Activated T-helper 9 cell treated with anti-CD3 and anti-CD28 coated beads, Interleukin-2, amount 50 U/mL, for 16 hours (primary cell): Measurements from ENCODE around the gene FCN1.

Source experiments
- DNase-seq: peaks from one replicate; pipeline ENCODE4 v3.0.0-alpha.2; 2020; ENCODE audit warnings: low read depth

FCN1 gene

DNA sequence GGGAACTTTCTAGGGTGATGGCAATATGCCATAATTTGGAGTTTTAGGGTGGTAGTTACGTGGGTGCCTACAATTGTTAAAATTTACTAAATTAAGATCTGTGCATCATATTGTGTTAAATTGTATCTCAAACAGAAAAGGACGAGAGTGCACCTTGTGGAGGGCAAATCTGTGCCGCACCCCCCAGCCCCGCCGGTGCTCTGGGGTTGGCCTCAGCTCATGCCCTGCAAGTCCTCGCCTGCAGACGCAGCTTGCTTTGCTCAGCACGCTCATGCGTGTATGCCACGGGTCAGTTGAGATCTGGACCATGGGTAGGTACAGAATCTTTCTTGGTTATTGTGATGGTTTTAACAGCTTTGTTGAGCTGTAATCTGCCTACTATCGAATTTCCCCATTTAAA, 33.7 kb upstream of the FCN1 start:
- DNase-seq = no peak

- no peak for DNase-seq
These were observed 32.9 kb upstream of the FCN1 start for GRCh38 chr9:134950386-134951210.

DNA sequence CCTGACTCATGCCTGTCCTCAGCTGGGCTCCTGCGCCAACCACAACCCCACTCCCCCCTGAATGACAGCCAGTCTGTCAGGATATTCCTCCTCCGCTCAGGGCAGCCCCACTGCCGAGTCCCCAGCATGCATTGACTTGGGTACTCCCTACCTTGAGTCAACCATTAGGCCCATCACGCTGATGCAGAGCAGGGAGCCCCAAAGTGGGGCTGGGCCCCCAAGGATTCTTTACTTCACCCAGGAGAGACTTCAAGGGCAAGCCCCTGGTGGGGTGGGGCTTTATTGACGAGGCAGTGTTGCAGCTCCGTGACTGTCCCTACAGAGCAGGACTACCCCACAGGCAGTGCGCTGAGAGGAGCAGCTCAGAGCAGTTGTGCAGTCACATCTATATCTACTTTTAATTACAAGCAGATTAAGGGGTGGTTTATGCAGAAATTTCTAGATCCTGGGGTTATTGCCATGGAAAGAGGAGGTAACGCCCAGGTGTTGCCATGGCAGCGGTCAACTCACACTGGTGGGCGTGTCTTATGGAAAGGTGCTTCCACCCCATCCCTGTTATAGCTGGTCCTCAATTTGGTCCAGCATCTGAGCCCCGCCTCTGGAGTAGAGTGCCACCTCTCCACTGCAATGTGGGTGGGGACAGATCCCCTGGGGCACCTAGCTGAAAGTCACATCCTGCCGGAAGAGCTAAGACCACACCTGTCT, 32.1 kb upstream of the FCN1 start:
- DNase-seq = no peak

DNA sequence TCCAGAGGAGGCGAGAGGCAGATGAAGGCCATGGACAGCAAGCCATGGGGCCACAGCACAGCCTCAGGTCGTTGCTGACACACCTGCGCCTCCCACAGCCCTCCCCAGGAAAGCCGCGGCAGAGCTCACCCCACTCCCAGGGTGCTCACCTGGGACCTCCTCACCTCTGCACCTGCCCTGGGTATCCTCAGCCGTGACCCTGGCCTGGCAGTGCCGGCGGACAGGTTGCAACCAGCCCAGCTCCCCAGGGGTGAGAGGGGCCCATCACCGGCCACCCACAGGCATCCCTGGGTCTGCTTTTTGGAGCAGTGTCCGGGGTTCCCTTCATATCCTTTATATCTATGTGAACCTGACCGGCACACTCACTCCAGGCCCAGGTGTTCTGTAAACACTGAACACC, 30.4 kb upstream of the FCN1 start:
- no peak for DNase-seq

DNA sequence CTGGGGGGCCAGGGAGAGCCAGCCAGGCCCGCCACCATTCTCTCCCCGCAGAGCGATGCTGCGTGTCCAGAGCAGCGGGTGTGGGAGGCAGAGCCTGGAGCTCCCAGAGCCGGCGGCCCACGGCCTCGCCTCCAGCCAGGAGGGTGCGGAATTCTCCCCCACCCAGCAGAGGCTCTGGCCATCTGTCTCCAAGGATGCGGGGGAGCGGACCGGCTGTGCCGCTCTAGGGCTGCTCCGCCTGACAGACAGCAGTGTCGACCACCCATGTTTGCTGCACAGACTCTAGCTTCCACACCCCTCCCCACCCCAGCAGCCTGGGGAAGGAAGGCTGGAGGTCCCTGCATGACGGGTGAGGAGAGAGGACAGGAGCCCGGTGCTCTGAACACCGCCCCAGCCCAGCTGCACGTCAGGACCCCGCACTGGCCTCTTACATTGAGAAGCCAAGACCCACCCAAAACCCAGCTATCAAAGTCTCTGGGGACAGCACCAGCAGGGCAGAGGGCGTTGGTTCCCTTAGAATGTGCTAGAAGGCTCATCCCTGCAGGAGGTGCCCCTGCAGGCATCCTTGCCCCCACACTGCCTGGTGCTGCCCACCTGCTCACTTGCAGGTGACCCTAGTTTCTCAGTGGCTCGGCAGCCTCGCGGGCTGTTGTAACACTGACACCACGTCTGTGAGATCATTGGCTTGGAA, 29.7 kb upstream of the FCN1 start:
- DNase-seq = no peak

DNA sequence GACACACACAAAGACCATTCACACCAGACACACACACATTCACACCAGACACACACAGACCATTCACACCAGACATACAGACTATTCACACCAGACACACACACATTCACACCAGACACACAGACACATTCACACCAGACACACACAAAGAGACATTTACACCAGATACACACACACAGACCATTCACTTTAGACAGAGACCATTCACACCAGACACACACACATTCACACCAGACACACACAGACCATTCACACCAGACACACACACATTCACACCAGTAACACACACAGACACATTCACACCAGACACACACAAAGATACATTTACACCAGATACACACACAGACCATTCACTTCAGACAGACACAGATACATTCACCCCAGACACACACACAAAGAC, 29.0 kb upstream of the FCN1 start:
- DNase-seq = no peak

GRCh38 chr9:134945509-134946275, 28.0 kb upstream of the FCN1 start:
- DNase-seq = no peak

DNA sequence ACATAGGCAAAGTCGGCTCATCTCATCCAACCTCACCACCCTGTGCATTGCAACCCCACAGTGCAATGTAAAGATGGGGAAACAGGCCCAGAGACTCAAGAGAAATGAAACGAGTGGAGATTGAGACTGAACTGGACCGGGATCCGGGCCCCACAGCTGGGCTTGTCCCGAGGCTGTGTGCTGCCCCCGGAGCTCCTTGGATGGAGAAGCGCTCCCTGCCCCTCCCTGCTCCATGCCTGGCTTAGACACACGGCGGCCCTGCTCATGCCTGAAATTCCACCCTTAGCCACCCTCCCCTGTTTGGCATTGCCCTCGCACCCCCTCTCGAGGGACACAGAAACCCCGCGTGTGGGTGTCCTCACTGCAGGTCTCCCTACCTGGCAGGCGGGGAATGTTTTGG, 27.2 kb upstream of the FCN1 start:
- DNase-seq = no peak

DNA sequence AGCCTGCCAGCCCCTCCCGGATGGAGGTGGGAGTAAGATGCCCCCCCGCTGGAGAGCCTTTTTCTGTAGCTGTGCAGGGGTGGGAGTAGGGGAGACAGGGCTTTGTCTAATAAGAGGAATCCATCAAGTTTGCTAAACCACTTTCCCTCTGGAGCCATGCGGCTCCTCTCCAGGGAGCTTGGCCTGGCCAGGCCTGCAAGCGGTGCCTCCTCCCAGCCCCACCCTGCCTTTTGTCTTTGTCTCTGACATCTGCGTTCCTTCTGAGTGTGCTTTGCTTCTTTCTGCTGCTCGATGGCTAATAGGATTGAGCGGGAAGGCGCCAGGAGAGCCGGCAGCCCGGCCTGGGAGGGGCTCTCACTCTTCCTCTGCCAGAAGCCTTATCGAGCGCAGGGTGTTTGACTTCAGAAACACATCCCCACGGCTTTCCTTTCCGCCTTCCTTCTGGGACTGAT, 26.7 kb upstream of the FCN1 start:
- no peak for DNase-seq

DNA sequence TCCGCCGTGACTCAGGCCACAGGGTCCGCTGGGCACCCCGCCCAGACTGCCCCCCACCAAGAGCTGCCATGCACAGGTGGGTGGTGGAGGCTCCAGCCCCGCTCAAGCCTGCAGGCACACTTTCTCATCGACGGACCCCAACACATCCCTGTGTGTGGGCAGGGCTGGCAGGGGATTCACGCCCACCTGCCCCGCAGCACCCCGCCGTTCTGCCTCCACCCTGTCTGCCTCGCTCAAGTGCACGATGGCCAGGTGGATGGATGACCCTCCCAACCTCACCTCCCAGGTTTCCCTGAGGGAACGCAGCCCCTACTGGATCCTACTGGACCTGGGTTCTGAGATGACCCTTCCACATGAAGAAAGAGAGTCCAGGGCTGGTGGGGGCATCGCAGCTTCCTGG, 26.1 kb upstream of the FCN1 start:
- no peak for DNase-seq

DNA sequence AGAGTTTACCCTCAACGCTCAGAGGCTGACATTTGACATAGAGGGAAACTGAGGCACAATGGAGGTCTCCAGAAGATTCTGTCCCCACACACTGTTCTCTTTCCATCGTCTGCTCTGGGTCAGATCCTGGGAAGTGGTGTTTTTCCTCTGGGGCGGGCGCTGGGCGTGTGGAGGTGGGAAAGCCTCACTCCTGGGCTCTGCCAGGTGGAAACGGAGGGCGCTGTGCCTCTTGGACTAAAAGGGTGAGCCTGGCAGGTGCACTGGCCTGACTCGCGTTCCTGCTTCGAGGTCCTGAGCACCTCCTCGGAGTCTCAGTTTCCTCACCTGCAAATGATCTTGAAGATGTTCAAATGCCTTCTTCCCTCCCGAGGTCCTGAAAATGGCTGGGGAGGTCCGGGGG, 25.7 kb upstream of the FCN1 start:
- DNase-seq = no peak

DNA sequence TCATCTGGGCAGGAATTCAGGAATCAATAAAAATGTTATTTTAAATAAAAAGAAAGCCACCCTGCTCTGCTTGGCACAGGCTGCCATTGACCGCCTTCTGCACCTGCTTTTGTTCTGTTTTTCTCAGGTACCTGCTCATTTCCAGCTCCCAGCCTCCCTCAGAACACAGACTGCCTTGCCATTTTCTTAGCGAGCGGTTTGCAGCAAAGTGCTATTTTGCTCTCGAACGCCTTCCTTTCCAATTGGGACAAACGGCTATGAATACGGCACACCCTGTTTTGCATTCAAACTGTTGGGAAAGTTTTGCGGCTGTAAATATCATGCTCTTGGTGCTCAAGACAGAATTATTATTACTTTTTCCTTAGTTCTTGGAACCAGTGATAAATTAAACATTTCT, 25.1 kb upstream of the FCN1 start:
- no peak for DNase-seq

GRCh38 chr9:134942011-134942787, 24.5 kb upstream of the FCN1 start:
- no peak for DNase-seq

GRCh38 chr9:134940236-134941208, 22.8 kb upstream of the FCN1 start:
- DNase-seq = no peak

GRCh38 chr9:134939836-134940235, 22.1 kb upstream of the FCN1 start:
- DNase-seq = no peak

- no peak for DNase-seq
These were observed 21.5 kb upstream of the FCN1 start for GRCh38 chr9:134939080-134939733.

- DNase-seq = no peak
These were observed 20.8 kb upstream of the FCN1 start for GRCh38 chr9:134938346-134939079.

GRCh38 chr9:134937566-134938345, 20.0 kb upstream of the FCN1 start:
- DNase-seq = no peak
